Activated naive CD4-positive, alpha-beta T cell treated with anti-CD3 and anti-CD28 coated beads, Interleukin-2, amount 50 U/mL, for 24 hours (primary cell): ENCODE data around the gene MPPED2.

Experiments used
- H3K27ac Mint-ChIP-seq: one replicate; pipeline ENCODE4 v1.8.0; 2021; ENCODE audit warnings: mild to moderate bottlenecking, mixed read lengths
- H3K27me3 Mint-ChIP-seq: one replicate; pipeline ENCODE4 v1.8.0; 2021; ENCODE audit warnings: mixed read lengths
- H3K36me3 Mint-ChIP-seq: one replicate; pipeline ENCODE4 v1.8.0; 2021; ENCODE audit warnings: mixed read lengths
- H3K4me1 Mint-ChIP-seq: one replicate; pipeline ENCODE4 v1.8.0; 2021; ENCODE audit warnings: mixed read lengths
- H3K4me3 Mint-ChIP-seq: one replicate; pipeline ENCODE4 v1.8.0; 2021; ENCODE audit warnings: mild to moderate bottlenecking, mixed read lengths
- H3K9me3 Mint-ChIP-seq: one replicate; pipeline ENCODE4 v1.8.0; 2021; ENCODE audit warnings: mixed read lengths

Gene MPPED2

DNA sequence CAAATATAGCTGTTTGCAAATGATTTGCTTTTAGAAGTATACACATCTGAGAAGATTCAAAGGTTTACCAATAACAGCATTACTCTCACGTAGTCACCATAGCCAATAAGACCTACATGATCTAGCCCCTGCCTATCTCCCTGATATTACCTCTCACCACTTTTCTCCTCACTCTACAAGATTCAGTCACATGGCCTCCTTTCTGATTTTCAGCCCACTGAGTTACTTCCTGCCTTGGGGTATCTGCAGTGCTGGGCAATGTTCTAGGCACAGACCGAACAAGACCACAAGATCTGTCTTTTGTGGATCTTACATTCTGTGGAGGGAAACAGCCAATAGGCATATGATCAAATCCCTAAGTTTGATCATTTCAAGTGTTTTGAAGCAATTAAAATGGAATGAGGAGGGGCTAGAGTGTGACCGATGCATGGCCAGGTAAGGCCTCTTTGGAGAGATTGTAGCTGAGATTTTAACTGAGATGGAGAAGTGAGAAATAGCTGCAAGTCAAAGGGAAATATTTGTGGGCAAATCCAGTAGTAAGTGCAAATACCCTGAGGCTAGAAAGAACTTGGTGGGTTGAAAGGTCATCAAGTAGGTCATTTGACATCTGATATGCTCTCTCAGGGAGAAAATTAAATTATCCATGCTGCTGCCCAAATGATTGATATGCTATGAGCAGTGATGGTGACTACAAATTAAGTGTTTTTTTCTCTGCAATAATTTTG is 220.2 kb downstream of the MPPED2 start:
- Mint-ChIP-seq H3K36me3 (no peaks in the 10 kb centered on the region), H3K4me1 (no peaks in the 10 kb centered on the region), H3K9me3 (no peaks in the 10 kb centered on the region), H3K27ac (no peak overlapping the region), H3K4me3 (no peak overlapping the region), H3K27me3 (peaks cover 2% of the 10 kb centered on the region)

DNA sequence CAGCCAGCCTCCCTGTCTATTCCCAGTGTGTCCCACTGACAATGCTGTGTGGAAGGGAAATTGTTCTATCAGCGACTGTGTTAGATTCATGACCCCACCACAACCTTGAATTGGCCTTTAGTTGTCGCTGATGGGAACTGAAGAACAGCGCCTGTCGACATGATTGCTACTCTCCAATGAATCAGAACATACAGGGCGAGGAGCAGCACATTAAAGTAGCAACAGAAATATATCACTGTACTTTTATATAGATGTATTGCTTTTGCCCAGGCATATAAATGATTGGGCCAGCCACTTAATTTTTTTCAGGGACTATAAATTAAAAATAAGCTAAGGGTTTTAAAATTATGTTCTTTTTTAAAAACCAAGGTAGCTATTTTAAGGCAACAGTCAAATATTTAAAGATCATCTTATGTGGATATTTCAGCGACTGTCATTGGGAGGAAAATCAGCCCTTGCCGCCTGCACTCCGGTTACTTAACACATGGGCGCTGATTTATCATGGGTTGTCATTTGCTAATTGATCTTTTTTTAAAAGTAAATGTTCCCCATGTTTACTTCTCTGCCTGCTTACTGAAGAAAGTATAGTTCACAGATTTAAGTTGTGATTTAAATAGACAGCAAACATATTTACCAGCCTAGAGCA is 221.2 kb downstream of the MPPED2 start:
- peaks cover 2% of the 10 kb centered on the region for H3K27me3 Mint-ChIP-seq
- no peak overlapping the region for H3K4me3 Mint-ChIP-seq
- no peaks in the 10 kb centered on the region for H3K4me1 Mint-ChIP-seq
- no peak overlapping the region for H3K27ac Mint-ChIP-seq
- no peaks in the 10 kb centered on the region for H3K9me3 Mint-ChIP-seq
- H3K36me3 Mint-ChIP-seq, result no peaks in the 10 kb centered on the region

DNA sequence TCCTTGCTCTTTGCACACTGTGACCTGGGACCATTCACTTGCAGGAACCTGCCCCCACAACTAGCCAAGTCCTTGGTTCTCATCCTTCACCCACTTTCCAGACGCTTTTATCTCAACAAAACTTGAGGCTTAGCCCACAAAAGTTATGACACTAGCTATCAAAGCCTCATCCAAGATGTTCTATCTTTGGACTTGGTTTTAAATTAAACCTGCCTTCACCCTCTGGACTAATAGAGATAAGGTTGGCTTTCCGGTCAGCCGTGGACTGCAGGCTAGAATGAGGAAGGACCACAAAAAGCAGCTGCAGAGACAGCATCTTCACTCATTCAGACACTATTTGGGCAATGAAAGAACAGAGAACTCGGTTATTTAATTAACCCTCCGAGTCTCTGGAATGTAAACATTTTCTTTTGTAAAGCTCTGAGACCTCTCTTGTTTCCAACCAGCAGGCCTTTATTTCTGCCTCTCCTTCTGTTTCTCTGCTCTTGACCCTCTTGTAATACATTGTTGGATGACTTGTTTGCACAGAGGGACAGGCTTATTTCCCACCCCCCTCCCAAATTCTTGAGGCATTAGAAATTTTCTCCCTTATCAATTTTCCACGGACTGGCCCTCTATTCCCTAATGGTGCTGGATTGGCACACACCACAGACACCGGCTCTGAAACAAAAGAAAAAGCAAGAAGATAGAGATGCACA is 221.9 kb downstream of the MPPED2 start:
- no peaks in the 10 kb centered on the region for H3K36me3 Mint-ChIP-seq
- no peak overlapping the region for H3K27ac Mint-ChIP-seq
- no peak overlapping the region for H3K4me3 Mint-ChIP-seq
- no peaks in the 10 kb centered on the region for H3K9me3 Mint-ChIP-seq
- peaks cover 2% of the 10 kb centered on the region for H3K27me3 Mint-ChIP-seq
- no peaks in the 10 kb centered on the region for H3K4me1 Mint-ChIP-seq

DNA sequence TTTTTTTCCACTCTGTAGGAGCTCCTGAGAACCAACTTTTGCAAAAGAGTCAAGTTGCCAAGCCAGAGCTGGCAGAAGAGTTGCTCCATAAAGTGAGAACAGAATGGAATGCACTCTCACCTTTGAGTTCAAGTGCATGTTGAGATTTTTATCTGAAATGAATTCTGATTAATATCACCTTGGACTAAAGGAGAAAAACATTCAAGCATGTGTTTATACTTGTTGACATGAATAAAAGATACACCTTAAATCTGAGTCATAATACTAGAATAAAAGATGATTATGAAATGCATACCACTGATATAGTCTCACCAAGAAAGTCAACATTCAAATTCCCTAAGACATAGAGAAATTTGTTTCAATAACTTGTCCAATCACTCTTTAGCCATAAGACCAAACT is 225.4 kb downstream of the MPPED2 start:
- Mint-ChIP-seq H3K27ac (no peak overlapping the region), H3K36me3 (no peaks in the 10 kb centered on the region), H3K4me3 (no peak overlapping the region), H3K4me1 (no peaks in the 10 kb centered on the region), H3K9me3 (no peaks in the 10 kb centered on the region), H3K27me3 (peaks cover 3% of the 10 kb centered on the region)
